Hematopoietic multipotent progenitor cell treated with erythropoietin and hydrocortisone succinate and interleukin-3 and kit ligand, for 8 days (in vitro differentiated cells): Measurements from ENCODE around the gene CRYBB1.
A peak's percentile ranks its signal among the peaks of the same experiment; 100 is the strongest.

Experiments used
- DNase-seq: peaks from one replicate; pipeline ENCODE4 v3.0.0-alpha.2; 2015

Gene CRYBB1

DNA sequence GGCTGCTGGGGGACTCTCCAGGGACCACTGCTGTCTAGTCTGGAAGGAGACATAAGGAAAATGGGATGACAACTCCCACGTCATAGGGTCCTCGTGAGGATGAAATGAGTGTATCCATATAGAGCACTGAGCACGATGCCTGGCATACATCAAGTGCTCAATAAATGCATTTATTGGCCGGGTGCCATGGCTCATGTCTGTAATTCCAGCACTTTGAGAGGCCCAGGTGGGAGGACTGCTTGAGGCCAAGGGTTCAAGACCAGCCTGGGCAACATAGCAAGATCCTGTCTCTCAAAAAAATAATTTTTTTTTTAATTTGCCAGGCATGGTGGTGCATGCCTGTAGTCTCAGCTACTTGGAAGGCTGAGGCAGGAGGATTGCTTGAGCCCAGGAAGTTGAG is 15.7 kb downstream of the CRYBB1 start:
- DNase-seq: no peak

DNA sequence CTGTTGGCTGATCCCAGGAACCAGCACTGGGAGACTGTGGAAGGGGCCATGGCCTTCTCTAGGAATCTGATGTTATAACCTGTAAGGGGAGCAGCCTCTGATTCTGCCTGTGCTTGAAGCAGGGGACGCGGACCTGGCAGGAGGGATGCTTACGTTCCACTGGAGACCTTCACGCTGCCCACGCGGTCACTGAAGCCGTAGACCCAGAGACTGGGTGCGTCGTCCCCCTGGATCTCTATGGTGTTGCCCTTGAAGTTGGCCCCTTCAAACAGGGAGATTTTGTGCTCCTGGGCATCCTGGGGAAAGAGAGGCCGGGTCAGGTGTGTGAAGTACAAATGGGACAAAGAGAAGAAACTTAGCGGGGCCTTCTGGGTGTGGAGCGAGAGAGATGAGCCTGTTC is 16.1 kb downstream of the CRYBB1 start:
- no peak for DNase-seq

- no peak for DNase-seq
Measured at GRCh38 chr22:26599505-26599904, 18.3 kb downstream of the CRYBB1 start.

GRCh38 chr22:26597480-26597879 is 20.3 kb downstream of the CRYBB1 start:
- no peak for DNase-seq

- DNase-seq: peak; percentile 92
Measured at GRCh38 chr22:26597026-26597425, 20.8 kb downstream of the CRYBB1 start.

- DNase-seq: no peak
Measured at GRCh38 chr22:26593763-26594162, 24.1 kb downstream of the CRYBB1 start.

DNA sequence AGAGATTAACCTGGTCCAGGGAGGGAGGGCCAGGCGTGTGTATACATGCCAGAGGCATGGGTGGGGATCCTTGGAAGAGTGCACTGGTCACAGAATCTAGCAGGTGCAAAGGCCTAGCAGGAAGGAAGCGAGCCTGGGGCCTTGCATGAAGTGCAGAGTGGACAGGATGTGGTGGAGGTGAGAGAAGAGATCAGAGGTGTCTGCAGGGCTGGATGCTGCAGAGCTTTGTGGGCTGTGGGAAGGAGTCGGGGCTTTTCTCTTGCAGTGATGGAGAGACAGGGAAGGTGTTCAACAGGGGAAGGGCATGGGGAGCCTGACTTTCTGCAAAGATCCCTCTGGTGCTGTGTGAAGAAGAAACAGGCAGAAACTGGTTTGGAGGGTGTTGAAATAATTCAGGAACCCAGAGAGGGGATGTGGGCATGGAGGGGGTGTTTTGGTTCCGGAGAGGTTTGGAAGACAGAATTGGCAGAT is 25.4 kb downstream of the CRYBB1 start:
- no peak for DNase-seq

- peak; percentile 76 for DNase-seq
Measured at GRCh38 chr22:26589845-26590736, 27.7 kb downstream of the CRYBB1 start, which contains the start of gene TPST2. TSS of gene TPST2 (minus strand) at chr22:26590132. CDS start at chr22:26541630, 48,502 bp downstream.

GRCh38 chr22:26589367-26589844 is 28.4 kb downstream of the CRYBB1 start:
- peak; percentile 52 for DNase-seq

DNA sequence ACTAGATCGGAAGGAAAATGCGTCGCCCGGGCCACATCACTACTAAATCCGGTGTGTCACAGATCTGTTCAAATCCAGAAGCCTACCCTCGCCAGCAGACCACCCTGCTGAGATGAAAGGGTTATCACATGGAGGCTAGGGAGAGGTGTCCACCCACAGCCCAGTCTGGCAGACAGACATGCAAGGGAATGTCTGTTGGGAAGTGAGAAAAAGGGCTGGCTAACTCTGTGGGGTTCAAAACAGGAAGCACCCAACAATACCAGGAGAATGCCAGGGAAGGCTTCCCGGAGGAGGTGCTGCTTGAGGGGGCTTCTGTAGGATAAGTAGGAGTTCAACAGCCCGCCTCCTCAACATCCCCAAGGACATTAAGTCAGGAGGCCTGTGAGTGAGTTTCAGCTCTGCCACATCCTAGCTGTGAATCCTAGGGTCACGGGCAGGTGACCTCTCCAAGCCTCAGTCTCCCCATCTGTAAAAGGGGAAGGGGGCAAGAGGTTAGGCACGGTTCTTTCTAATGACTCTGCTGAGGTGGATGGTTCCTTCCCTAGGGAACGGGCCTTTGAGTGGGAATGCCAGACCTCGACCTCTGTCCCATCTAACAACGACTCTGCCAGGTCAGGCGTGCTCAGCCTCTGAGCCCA is 29.0 kb downstream of the CRYBB1 start:
- DNase-seq: peak; percentile 34

DNA sequence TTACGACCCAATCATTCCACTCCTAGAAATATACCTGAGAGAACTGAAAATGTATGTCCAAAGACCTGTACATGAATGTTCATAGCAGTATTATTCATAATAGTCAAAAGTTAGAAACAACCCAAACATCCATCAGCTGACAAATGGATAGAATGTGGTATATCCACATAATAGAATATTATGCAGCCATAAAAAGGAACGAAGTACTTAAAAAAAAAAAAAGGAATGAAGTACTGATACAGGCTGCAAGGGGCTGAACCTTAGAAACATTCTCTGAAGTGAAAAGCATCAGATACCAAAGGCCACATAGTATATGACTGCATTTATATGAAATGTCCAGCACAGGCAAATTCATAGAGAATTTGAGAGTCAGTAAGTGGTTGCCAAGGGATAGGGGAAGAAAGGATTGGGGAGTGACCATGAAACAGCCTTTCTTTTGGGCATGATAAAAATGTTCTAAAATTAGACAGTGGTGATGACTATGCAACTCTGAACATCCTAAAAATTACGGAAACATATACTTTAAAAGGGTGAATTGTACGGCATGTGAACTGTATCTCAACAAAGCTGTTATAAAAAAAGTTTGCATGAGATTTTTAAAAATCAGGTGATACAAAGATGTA is 29.7 kb downstream of the CRYBB1 start:
- peak; percentile 76 for DNase-seq

DNA sequence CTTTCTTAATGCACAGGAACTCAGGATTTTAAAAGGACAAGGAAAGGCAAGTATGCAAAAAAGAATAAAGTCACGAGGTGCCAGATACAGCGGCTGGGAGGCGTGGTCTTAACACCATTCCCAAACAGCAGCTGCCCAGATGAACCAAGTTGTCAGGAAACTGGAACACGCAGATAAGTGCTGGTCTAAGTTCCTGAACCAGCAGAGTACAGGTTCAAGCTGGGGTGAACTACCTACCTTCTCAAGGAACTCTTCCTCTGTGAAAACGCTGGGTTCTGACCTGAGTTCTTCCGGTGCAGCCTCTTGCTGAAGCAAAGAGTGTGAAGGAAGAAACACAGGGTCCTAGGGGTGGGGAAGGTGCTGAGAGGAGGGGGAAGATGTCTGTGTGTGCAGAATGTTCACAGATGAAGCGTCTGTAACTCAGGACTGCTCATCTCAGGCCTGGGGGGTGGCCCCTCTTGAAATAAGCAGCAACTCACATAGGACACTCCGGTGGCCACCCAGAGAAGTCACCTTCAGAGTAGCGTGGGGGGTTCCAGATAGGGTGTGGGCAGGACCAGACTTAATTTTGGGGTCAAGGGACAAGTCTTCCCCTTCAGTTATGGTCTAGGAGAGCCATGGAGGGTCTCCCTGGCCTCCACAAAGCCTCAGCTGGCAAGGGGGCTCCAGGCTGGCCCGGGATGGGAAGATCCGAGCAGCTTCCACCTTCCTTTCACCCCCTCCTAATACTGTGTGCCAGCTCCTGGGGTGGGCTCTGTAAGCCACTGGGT is 31.1 kb downstream of the CRYBB1 start:
- peak; percentile 68 for DNase-seq

GRCh38 chr22:26585104-26585790 is 32.6 kb downstream of the CRYBB1 start:
- DNase-seq: peak; percentile 99

- no peak for DNase-seq
Measured at GRCh38 chr22:26584010-26584409, 33.8 kb downstream of the CRYBB1 start.

- peak; percentile 70 for DNase-seq
Measured at GRCh38 chr22:26581633-26582168, 36.1 kb downstream of the CRYBB1 start.

DNA sequence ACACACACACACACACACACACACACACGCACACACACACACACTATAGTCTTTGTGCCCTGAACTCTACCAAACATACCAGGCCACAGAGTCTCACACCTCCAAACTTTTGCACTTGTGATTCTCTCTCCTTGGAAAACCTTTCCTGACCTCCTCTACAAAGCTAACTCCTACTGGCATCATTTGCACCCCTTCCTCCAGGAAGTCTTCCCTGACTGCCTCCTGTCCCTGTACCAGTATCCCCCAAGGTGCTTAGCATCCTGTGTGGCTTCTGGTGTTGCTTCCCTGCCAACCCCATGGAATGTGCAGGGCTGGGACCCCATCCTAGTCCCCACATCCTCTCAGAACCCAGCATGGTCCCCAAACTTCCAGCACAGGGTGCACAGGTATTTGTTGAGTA is 36.8 kb downstream of the CRYBB1 start:
- DNase-seq: no peak

DNA sequence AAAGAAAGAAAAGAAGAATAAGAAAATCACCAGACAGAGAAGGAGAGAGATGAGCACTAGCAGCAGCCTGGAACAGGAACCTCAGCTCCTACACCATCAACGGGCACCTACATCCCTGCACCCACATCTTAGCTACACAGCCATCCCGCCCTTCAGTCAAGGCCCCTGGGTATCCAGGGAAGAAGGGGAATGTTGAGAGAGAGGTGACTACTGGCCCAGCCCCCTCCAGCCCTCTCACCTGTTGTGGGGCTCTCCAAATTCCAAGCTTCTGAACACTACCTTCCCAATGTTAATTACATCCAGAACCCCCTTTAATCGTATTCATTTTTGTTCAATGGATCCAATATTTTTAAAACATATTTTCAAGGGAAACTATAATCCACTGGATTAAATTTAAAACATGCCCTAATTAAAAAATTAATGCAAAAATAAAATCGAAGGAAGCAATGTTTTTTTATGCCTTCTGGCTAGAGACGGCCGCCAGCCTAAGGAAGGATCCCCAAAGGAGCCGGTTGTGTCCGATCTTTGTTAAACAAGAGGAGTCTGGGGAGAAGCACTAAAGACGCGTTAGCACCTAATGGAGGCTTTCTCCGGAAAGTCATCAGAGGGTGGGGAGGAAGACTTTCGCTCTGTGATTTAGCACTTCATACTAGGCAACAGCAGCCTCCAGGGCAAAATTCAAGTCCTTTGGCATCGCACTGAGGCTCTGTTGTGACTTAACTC is 37.4 kb downstream of the CRYBB1 start:
- no peak for DNase-seq

DNA sequence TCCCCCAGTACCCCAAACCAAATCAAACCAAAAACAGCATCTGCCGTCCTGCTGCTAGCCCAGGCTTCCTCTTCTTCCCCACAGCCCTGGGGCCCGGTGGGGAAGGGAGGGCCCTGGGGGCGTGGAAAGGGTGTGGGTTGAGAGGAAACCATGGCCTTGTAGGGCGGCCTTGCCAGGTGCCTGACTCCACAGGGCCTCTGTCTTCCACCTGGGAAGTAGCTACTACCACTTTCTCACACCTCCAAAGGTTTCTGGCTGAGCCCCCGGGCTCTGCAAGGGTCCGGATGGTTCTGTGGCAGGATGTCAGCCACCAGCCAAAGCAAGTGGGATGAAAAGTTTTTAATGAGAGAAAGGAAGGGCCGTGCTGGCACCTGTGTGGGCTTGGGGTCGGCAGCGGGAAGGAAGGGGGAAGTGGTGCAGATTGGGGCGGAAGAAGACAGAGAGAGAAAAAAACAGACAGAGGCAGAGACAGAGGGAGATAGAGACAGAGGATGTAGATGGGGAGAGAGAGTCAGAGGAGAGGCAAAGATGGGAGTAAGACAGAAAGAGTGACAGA is 38.4 kb downstream of the CRYBB1 start:
- peak; percentile 47 for DNase-seq

GRCh38 chr22:26577081-26577480 is 40.7 kb downstream of the CRYBB1 start:
- no peak for DNase-seq

DNA sequence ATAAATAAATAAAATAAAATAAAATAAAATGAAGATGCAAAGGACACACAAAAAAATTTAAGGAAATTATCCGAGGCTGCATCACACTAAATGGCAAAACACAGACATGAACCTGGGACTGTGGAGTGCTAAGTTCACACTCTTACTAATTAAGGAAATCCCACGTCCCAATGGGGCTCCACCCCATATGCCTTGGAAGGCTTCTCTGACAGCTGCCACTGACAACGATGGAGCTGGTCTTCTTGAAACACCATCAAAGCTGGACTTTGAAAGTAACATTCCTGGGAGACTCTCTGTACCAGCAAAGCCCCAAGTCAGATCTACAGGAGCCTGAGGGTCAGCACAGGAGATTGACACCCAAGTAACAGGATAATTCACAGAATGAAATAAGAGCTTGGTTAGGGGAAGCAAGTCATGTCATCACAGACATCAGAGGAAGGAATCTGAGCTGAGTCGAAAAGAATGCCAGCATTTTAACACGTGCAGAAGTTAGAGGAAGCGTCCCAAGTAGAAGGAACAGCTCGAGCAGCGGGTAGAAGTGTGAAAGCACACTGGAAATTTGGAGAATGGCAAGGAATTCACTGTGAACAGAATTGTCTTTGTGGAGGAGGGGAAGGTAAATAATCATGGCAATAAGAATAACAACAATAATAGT is 41.7 kb downstream of the CRYBB1 start:
- no peak for DNase-seq
